H9 (cell line): Measurements from ENCODE around the gene ASCL1. TPM values are rescaled to one million over a fixed set of nuclear protein-coding genes. Genes with fewer than 3 reads are reported as not detected.

ENCODE experiments used
- DNase-seq: peaks from one replicate; pipeline ENCODE4 v3.0.0-alpha.2; 2017
- H2AFZ ChIP-seq: one replicate; pipeline ENCODE4 v1.6.1; 2013; ENCODE audit warnings: mild to moderate bottlenecking, low read length, control low read depth, moderate library complexity
- H2AK5ac ChIP-seq: 2 replicates; pipeline ENCODE4 v1.6.1; 2013; ENCODE audit warnings: low read length, control low read depth, mixed read lengths; ENCODE audit not compliant: insufficient read length
- H2BK120ac ChIP-seq: one replicate; pipeline ENCODE4 v1.6.1; 2013; ENCODE audit warnings: low read depth, mild to moderate bottlenecking, low read length, control low read depth, inconsistent platforms; ENCODE audit not compliant: poor library complexity, severe bottlenecking
- H2BK12ac ChIP-seq: 2 replicates; pipeline ENCODE4 v1.6.1; 2013; ENCODE audit warnings: low read length, control low read depth, mixed read lengths, low read depth; ENCODE audit not compliant: insufficient read length
- H2BK15ac ChIP-seq: 2 replicates; pipeline ENCODE4 v1.6.1; 2013; ENCODE audit warnings: low read depth, low read length, control low read depth
- H2BK20ac ChIP-seq: one replicate; pipeline ENCODE4 v1.6.1; 2013; ENCODE audit warnings: low read depth, mild to moderate bottlenecking, low read length, control low read depth, inconsistent platforms; ENCODE audit not compliant: poor library complexity, severe bottlenecking
- H2BK5ac ChIP-seq: 2 replicates; pipeline ENCODE4 v1.6.1; 2013; ENCODE audit warnings: low read length, control low read depth, mixed read lengths; ENCODE audit not compliant: insufficient read length
- H3K14ac ChIP-seq: 2 replicates; pipeline ENCODE4 v1.6.1; 2013; ENCODE audit warnings: low read length, control low read depth; ENCODE audit not compliant: insufficient read depth
- H3K18ac ChIP-seq: 2 replicates; pipeline ENCODE4 v1.6.1; 2013; ENCODE audit warnings: low read depth, mild to moderate bottlenecking, mixed read lengths, low read length, control low read depth; ENCODE audit not compliant: insufficient read length
- H3K23ac ChIP-seq: 2 replicates; pipeline ENCODE4 v1.6.1; 2013; ENCODE audit warnings: low read length, control low read depth, mixed read lengths, low read depth; ENCODE audit not compliant: insufficient read length
- H3K23me2 ChIP-seq: 2 replicates; pipeline ENCODE4 v1.6.1; 2013; ENCODE audit warnings: low read depth, mild to moderate bottlenecking, mixed read lengths, low read length, control low read depth; ENCODE audit not compliant: insufficient read length, poor library complexity, severe bottlenecking
- H3K27ac ChIP-seq: 2 replicates; pipeline ENCODE4 v1.5.1; 2013; ENCODE audit warnings: low read length, control low read depth, mixed read lengths, low read depth; ENCODE audit not compliant: insufficient read length
- H3K27me3 ChIP-seq: 2 replicates; pipeline ENCODE4 v1.6.1; 2013; ENCODE audit warnings: low read length, control low read depth, inconsistent platforms; ENCODE audit not compliant: insufficient read depth
- H3K4ac ChIP-seq: 2 replicates; pipeline ENCODE4 v1.6.1; 2013; ENCODE audit warnings: low read depth, mild to moderate bottlenecking, control low read depth, inconsistent platforms, low read length, moderate library complexity
- H3K4me1 ChIP-seq: 2 replicates; pipeline ENCODE4 v1.6.1; 2013; ENCODE audit warnings: low read length, control low read depth, inconsistent platforms; ENCODE audit not compliant: insufficient read depth
- H3K4me2 ChIP-seq: 2 replicates; pipeline ENCODE4 v1.6.1; 2013; ENCODE audit warnings: low read length, control low read depth, mixed read lengths; ENCODE audit not compliant: insufficient read length, insufficient read depth
- H3K56ac ChIP-seq: 2 replicates; pipeline ENCODE4 v1.6.1; 2013; ENCODE audit warnings: low read depth, mild to moderate bottlenecking, mixed read lengths, low read length, control low read depth; ENCODE audit not compliant: insufficient read length
- H3K79me1 ChIP-seq: 2 replicates; pipeline ENCODE4 v1.6.1; 2013; ENCODE audit warnings: low read depth, mild to moderate bottlenecking, moderate library complexity, low read length, control low read depth, inconsistent platforms; ENCODE audit not compliant: insufficient read depth, poor library complexity, severe bottlenecking
- H3K79me2 ChIP-seq: 2 replicates; pipeline ENCODE4 v1.6.1; 2013; ENCODE audit warnings: low read length, control low read depth, inconsistent platforms; ENCODE audit not compliant: insufficient read depth
- H3K9ac ChIP-seq: 2 replicates; pipeline ENCODE4 v1.6.1; 2013; ENCODE audit warnings: low read length, control low read depth, mixed read lengths; ENCODE audit not compliant: insufficient read length; ENCODE audit errors: extremely low read depth
- H3K9me3 ChIP-seq: one replicate; pipeline ENCODE4 v1.6.1; 2013; ENCODE audit warnings: low read depth, low read length, inconsistent platforms; ENCODE audit not compliant: control insufficient read depth
- H3T11ph ChIP-seq: one replicate; pipeline ENCODE4 v1.6.1; 2013; ENCODE audit warnings: mild to moderate bottlenecking, low read length, control low read depth, inconsistent platforms
- H4K20me1 ChIP-seq: one replicate; pipeline ENCODE4 v1.6.1; 2013; ENCODE audit not compliant: control insufficient read depth, insufficient read length, insufficient read depth
- H4K5ac ChIP-seq: 2 replicates; pipeline ENCODE4 v1.6.1; 2013; ENCODE audit warnings: low read depth, mild to moderate bottlenecking, mixed read lengths, low read length, control low read depth; ENCODE audit not compliant: insufficient read length
- H4K8ac ChIP-seq: replicated peaks from 2 replicates; pipeline ENCODE4 v1.6.1; 2013; ENCODE audit warnings: low read length, control low read depth, mixed read lengths, low read depth; ENCODE audit not compliant: insufficient read length
- H4K91ac ChIP-seq: 2 replicates; pipeline ENCODE4 v1.6.1; 2013; ENCODE audit warnings: low read depth, mild to moderate bottlenecking, moderate library complexity, mixed read lengths, low read length, control low read depth; ENCODE audit not compliant: insufficient read length
- H3K27ac Mint-ChIP-seq, 3 experiments: 2 replicates in 2 of 3; 3 replicates in 1 of 3; pipeline ENCODE4 v1.8.0; 2020 to 2021; ENCODE audit warnings: mixed read lengths in 3 of 3, mild to moderate bottlenecking in 1 of 3, moderate library complexity in 1 of 3
- H3K27me3 Mint-ChIP-seq: 2 replicates; pipeline ENCODE4 v1.8.0; 2021; ENCODE audit warnings: low read depth, mild to moderate bottlenecking, moderate library complexity, mixed read lengths
- H3K36me3 Mint-ChIP-seq, 3 experiments: 2 replicates in 2 of 3; 3 replicates in 1 of 3; pipeline ENCODE4 v1.8.0; 2020 to 2021; ENCODE audit warnings: low read depth in 3 of 3, mixed read lengths in 3 of 3; ENCODE audit not compliant: insufficient read depth in 1 of 3
- H3K4me1 Mint-ChIP-seq, 2 experiments: 2 replicates each; pipeline ENCODE4 v1.8.0; 2020; ENCODE audit warnings: mixed read lengths in 2 of 2
- H3K4me3 Mint-ChIP-seq, 2 experiments: 2 replicates in 1 of 2; 3 replicates in 1 of 2; pipeline ENCODE4 v1.8.0; 2020 to 2021; ENCODE audit warnings: mild to moderate bottlenecking in 2 of 2, mixed read lengths in 2 of 2, moderate library complexity in 1 of 2
- H3K9me3 Mint-ChIP-seq, 2 experiments: 2 replicates in 1 of 2; 3 replicates in 1 of 2; pipeline ENCODE4 v1.8.0; 2020; ENCODE audit warnings: mild to moderate bottlenecking in 2 of 2, mixed read lengths in 2 of 2, moderate library complexity in 1 of 2
- WGBS: extraction: QIAGEN DNeasy Blood & Tissue Kit; methylation state at CpG from one replicate; pipeline ENCODE4 v1.1.7; 2013; ENCODE audit warnings: missing lambda C conversion rate, low lambda C conversion rate, mixed read lengths; ENCODE audit not compliant: insufficient read length; ENCODE audit errors: extremely low coverage; 5-methylcytosine and 5-hydroxymethylcytosine counted together
- total RNA-seq: library from RNA; stranded (reverse); gene quantifications from 2 replicates; pipeline ENCODE4 v1.2.1, GENCODE V29; 2021
- TF ChIP-seq, protein P1 (sequence below): fragments of 200-600 bp; sonication (generic); conservative IDR thresholded peaks from 3 replicates; pipeline ENCODE4 v1.8.0; 2021; ENCODE audit warnings: antibody characterized with exemption, mild to moderate bottlenecking

The ASCL1 gene
- total RNA-seq, 1 experiment from 2014 or later = not detected

DNA sequence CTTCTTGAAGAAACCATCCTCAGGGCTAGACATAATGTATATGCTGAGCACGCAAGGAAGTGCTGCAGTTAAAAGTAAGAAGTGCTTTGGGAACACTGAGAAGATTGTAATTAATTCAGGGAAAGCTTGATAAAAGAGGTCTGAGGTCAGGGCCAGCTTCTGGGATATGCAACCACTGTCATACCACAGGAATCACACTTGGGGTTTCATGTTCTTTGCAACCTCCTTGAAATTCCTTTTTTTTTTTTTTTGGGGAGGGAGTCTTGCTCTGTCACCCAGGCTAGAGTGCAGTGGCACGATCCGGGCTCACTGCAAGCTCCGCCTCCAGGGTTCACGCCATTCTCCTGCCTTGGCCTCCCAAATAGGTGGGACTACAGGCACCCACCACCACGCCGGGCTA, 47.3 kb upstream of the ASCL1 start:
- no peaks in the 10 kb centered on the region for H3K23me2 ChIP-seq
- no peaks in the 10 kb centered on the region for H4K20me1 ChIP-seq
- Mint-ChIP-seq H3K27me3 (no peaks in the 10 kb centered on the region; the same call in 1 of the 2 replicates), H3K9me3 (no peaks in the 10 kb centered on the region; a peak in 1 of 5 replicates), H3K27ac (no peak overlapping the region), H3K4me1 (peaks cover 3 to 6% of the 10 kb centered on the region in 2 experiments; a peak in 2 of 4 replicates), H3K4me3 (no peak overlapping the region), H3K36me3 (no peaks in the 10 kb centered on the region; a peak in 1 of 7 replicates)
- H4K91ac ChIP-seq = no peak overlapping the region
- no peak overlapping the region for H2BK5ac ChIP-seq
- H2BK120ac ChIP-seq = no peak overlapping the region
- H3K56ac ChIP-seq = no peak overlapping the region
- no peak overlapping the region for H3K23ac ChIP-seq
- no peak overlapping the region for H3K9ac ChIP-seq
- H4K5ac ChIP-seq = no peak overlapping the region
- H4K8ac ChIP-seq = no peak overlapping the region
- no peaks in the 10 kb centered on the region for H3K9me3 ChIP-seq
- no peaks in the 10 kb centered on the region for H3K4me1 ChIP-seq
- H2BK20ac ChIP-seq = no peak overlapping the region
- no peak overlapping the region for H2BK15ac ChIP-seq
- no CpG with 5 or more reads among the region's 7 CpGs for WGBS
- no peak overlapping the region for H3K4me2 ChIP-seq
- H2BK12ac ChIP-seq = no peak overlapping the region
- no peak overlapping the region for H3T11ph ChIP-seq
- H3K79me1 ChIP-seq = no peaks in the 10 kb centered on the region
- no peak overlapping the region for H3K27ac ChIP-seq
- TF ChIP-seq, protein P1, sequence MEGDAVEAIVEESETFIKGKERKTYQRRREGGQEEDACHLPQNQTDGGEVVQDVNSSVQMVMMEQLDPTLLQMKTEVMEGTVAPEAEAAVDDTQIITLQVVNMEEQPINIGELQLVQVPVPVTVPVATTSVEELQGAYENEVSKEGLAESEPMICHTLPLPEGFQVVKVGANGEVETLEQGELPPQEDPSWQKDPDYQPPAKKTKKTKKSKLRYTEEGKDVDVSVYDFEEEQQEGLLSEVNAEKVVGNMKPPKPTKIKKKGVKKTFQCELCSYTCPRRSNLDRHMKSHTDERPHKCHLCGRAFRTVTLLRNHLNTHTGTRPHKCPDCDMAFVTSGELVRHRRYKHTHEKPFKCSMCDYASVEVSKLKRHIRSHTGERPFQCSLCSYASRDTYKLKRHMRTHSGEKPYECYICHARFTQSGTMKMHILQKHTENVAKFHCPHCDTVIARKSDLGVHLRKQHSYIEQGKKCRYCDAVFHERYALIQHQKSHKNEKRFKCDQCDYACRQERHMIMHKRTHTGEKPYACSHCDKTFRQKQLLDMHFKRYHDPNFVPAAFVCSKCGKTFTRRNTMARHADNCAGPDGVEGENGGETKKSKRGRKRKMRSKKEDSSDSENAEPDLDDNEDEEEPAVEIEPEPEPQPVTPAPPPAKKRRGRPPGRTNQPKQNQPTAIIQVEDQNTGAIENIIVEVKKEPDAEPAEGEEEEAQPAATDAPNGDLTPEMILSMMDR = no peak
- no peak overlapping the region for H2AFZ ChIP-seq
- H3K27me3 ChIP-seq = no peaks in the 10 kb centered on the region
- no peak overlapping the region for H3K4ac ChIP-seq
- no peak overlapping the region for H3K18ac ChIP-seq
- H2AK5ac ChIP-seq = no peak overlapping the region
- H3K14ac ChIP-seq = no peak overlapping the region
- H3K79me2 ChIP-seq = no peaks in the 10 kb centered on the region
- DNase-seq = no peak
